GM18519 (cell line): ENCODE data around the gene SH3GL3.
A peak's percentile ranks its signal among the peaks of the same experiment; 100 is the strongest.

Experiments
- ATAC-seq: cut with Tn5 transposase; IDR thresholded peaks from one replicate; pipeline ENCODE4 v1.9.1; 2021; ENCODE audit warnings: mild to moderate bottlenecking, moderate library complexity; ENCODE audit not compliant: unreplicated experiment, low FRiP score

SH3GL3 gene

GRCh38 chr15:83559310-83559966 is 112.3 kb downstream of the SH3GL3 start:
- peak; percentile 61 for ATAC-seq

- no peak for ATAC-seq
These were observed 114.5 kb downstream of the SH3GL3 start for GRCh38 chr15:83561661-83562060.

- no peak for ATAC-seq
These were observed 118.0 kb downstream of the SH3GL3 start for GRCh38 chr15:83565138-83565537.

GRCh38 chr15:83565553-83566159 is 118.5 kb downstream of the SH3GL3 start:
- ATAC-seq = no peak

- ATAC-seq = no peak
These were observed 120.2 kb downstream of the SH3GL3 start for GRCh38 chr15:83567318-83567717.

GRCh38 chr15:83569341-83569740 is 122.2 kb downstream of the SH3GL3 start:
- ATAC-seq = no peak

GRCh38 chr15:83570756-83571155 is 123.6 kb downstream of the SH3GL3 start:
- ATAC-seq = no peak

GRCh38 chr15:83571820-83572707 is 124.9 kb downstream of the SH3GL3 start:
- ATAC-seq = no peak

- ATAC-seq = no peak
These were observed 127.2 kb downstream of the SH3GL3 start for GRCh38 chr15:83574345-83574744.

GRCh38 chr15:83578691-83579090 is 131.6 kb downstream of the SH3GL3 start:
- no peak for ATAC-seq

GRCh38 chr15:83581381-83581780 is 134.2 kb downstream of the SH3GL3 start:
- no peak for ATAC-seq

- ATAC-seq = no peak
These were observed 135.2 kb downstream of the SH3GL3 start for GRCh38 chr15:83582381-83582780.

- no peak for ATAC-seq
These were observed 138.6 kb downstream of the SH3GL3 start for GRCh38 chr15:83585601-83586335.

- no peak for ATAC-seq
These were observed 139.9 kb downstream of the SH3GL3 start for GRCh38 chr15:83587091-83587490.

- ATAC-seq = no peak
These were observed 141.3 kb downstream of the SH3GL3 start for GRCh38 chr15:83588441-83588840.

GRCh38 chr15:83592370-83593040 is 145.4 kb downstream of the SH3GL3 start:
- no peak for ATAC-seq

- ATAC-seq = no peak
These were observed 148.1 kb downstream of the SH3GL3 start for GRCh38 chr15:83595191-83595590.

GRCh38 chr15:83598031-83598430 is 150.9 kb downstream of the SH3GL3 start:
- ATAC-seq = no peak

- ATAC-seq = no peak
These were observed 154.9 kb downstream of the SH3GL3 start for GRCh38 chr15:83602021-83602420.

- ATAC-seq = no peak
These were observed 157.4 kb downstream of the SH3GL3 start for GRCh38 chr15:83604549-83604948.
